HG03139 (cell line): ENCODE measurements around the gene USP32.
"Not testable (repeated sequence)": the region's sequence is repeated elsewhere in the genome, so short reads cannot be mapped to it uniquely, and the experiment has no call there.

Source experiments
- ATAC-seq: cut with Tn5 transposase; IDR thresholded peaks from one replicate; pipeline ENCODE4 v1.9.1; 2021; ENCODE audit not compliant: unreplicated experiment

The USP32 gene

DNA sequence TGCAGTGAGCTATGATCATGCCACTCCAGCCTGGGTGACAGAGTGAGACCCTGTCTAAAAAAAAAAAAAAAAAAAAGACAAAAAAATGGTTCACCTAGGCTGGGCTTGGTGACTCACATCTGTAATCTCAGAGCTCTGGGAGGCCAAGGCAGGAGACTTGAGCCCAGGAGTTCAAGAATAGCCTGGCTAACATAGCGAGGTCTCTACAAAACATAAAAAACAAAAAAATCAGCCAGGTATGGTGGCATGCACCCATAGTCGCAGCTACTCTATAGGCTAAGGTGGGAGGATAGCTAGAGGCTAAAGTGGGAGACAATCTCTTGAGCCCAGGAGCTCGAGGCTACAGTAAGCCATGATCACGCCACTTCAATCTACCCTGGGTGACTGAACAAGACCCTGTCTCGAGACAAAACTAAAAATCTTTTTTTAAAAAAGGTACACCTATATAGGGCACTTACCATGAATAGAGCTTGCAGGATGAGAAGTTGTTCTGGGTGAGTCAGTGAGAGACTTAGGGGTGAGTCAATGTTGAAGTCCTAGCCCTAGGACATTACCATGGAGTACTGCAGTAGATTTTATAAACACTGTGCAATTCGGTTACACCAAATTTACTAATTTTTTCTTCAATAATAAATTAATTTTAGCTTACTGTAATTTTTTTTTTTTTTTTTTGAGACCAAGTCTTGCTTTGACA lies 19.0 kb downstream of the USP32 start:
- no peak for ATAC-seq

DNA sequence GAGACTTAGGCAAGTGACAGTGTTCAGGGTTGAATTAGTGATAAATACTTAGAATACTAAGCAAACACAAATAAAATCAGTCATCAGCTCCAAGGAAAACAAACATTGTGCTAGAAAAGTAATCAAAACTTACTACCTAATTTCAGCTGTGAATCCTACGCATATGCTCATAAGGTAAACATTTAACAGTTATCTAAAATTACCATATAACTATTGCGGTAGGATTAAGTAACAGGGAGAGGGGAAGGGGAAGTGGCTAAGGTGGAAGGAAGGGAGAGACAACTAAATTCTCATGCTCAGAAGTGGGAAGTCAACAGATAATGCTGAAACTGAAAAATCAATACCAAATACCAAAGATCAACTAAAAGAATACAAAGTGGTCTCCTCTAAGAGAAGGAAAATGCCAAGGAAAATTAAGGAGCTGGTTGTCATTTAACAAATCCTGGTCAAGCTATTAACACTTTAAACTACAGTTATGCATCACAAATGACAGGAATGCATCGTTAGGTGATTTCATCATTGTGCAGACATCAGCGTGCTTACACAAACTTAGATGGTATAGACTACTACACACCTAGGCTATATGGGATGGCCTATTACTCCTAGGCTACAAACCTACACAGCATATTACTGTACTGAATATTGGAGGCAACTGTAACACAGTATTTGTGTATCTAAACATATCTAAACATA lies 20.0 kb downstream of the USP32 start:
- no peak for ATAC-seq

DNA sequence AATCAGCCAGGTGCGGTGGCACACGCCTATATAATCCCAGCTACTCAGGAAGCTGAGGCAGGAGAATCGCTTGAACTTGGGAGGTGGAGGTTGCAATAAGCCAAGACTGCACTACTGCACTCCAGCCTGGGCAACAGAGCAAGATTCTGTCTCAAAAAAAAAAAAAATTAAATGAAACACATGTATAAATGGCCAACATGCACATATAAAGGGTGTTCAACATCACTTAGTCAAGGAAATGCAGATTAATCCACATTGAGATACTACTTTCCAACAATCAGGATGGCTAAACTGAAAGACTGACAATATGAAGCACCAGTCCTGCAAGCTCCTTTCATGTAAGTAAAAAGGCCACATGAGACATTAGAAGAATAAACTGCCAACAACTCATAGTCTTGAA lies 20.5 kb downstream of the USP32 start:
- ATAC-seq, result no peak

DNA sequence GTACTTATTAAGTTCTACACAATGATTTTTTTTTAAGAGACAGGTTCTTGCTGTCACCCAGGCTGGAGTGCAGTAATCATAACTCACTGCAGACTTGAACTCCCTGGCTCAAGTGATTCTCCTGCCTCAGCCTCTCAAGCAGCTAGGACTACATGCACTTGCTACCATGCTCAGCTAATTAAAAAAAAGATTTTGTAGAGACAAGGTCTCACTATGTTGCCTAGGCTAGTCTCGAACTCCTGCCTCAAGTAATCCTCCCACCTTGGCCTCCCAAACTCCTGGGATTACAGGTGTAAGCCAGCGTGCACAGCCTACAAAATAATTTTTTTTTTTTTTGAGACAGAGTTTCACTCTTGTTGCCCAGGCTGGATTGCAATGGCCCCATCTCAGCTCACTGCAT lies 22.2 kb downstream of the USP32 start:
- ATAC-seq, result no peak

DNA sequence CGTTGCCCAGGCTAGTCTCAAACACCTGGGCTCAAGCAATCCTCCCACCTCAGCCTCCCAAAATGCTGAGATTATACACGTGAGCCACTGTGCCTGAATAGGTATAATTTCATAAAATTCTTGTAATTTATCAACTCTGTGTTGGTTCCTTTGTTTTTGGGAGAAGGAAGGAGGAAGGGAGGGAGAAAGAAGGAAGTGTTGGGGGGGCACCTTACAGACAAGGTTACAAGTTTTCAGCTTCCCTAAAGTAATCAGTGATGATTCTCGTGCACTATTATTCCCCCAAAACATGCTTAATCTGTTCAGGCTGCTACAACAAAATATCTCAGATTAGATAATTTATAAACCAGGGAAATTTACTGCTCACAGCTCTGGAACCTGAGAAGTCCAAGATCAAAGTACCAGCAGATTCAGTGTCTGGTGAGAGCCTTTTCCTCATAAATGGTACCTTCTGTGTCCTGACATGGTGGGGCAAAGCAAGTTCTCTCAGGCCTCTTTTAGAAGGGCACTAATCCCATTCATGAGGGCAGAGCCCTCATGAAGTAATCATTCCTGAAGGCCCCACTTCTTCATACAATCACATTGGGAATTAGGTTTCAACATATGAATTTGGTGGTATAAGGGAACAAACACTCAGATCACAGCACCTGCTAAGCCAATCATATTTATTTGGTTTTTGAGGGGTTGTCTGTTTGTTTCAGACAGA lies 28.1 kb downstream of the USP32 start:
- ATAC-seq, result no peak

DNA sequence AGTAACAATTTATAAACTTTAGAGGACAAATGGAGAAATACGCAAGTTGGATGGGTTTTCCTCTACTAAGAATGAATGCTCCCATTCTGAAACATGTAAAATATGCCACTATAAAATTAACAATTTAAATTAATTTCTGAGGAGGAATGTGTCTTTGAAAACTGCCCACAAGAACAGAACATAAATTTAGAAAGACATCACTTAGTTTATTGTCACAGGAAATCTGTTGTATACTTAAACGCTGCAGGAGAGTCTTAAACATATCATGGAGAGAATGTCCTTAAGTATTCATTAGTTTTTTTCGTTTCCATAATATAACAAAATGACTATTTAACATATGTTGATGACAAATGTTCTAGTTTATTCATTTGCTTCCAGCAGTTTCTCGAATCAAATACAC lies 29.6 kb downstream of the USP32 start:
- ATAC-seq, result no peak

DNA sequence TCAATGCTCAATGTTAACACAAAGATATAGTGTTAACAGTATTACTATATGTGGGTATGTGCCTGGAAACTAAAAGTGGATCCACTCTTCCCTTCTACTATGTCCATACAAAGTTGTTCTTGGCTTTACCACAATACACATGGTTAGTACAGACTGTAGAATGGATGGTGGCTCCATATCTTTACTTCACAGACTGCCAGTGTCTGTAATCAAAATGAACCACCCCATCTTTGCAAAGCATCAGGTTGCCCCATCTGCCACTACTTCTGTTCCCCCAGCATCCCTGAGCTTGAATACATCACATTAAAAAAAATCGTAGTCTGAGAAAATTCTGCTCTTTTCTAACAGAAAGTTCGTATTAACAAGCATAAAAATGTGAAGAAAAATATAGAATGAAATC lies 30.0 kb downstream of the USP32 start:
- no peak for ATAC-seq

DNA sequence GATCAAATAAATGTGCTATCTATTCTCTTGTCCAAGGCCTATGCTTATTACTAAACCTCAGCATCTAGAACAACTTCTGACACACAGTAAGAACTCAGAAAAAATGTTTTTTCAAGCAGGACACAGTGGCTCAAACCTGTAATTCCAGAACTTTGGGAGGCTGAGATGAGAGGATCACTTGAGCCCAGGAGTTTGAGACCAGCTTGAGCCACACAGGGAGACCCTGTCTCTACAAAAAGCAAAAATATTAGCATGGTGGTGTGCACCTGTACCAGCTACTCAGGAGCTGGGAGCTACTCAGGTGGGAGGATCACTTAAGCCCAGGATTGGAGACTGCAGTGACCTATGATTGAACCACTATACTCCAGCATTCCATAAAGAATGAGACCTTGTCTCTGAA lies 32.5 kb downstream of the USP32 start:
- no peak for ATAC-seq

DNA sequence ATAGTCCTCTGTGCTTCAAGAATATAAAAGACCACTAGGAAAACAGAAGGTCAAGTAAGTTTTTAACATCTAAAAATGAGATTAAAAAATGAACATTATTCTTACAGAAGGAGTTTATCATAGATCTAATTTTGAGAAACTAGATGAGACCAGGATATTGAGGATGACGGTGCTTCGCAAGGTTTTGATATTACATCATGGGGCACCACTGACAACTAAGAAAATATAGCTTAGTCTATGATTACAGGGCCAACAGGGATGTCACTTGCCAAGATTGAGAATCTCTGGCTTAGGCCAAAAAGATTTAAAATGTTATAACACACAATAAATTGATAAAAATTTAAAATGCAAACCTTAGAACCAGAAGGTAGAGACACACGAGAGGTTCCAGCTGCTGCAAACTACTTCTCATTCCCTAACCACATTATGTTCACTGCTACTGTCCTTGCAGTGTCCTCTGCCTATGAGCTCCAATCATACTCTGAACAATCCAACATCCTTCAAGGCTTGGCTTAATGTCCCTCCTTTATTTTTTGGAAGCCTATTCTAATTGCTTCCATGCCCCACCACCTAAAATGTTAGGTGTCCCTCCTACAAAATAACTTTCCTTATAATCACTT lies 33.2 kb downstream of the USP32 start:
- no peak for ATAC-seq

DNA sequence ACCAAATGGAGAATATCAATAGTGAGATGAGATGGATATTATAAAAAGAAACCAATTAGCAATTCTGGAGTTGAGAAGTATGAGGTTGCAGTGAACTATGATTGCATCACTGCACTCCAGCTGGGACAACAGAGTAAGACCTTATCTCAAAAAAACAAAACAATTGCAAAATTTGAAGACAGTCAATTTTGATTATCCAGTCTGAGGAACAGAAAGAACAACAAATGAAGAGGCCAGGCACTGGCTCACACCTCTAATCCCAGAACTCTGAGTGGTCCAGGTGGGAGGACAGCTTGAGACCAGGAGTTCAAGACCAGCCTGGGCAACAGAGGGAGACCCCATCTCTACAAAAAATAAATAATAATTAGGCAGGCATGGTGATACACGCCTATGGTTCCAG lies 35.0 kb downstream of the USP32 start:
- ATAC-seq, result no peak

DNA sequence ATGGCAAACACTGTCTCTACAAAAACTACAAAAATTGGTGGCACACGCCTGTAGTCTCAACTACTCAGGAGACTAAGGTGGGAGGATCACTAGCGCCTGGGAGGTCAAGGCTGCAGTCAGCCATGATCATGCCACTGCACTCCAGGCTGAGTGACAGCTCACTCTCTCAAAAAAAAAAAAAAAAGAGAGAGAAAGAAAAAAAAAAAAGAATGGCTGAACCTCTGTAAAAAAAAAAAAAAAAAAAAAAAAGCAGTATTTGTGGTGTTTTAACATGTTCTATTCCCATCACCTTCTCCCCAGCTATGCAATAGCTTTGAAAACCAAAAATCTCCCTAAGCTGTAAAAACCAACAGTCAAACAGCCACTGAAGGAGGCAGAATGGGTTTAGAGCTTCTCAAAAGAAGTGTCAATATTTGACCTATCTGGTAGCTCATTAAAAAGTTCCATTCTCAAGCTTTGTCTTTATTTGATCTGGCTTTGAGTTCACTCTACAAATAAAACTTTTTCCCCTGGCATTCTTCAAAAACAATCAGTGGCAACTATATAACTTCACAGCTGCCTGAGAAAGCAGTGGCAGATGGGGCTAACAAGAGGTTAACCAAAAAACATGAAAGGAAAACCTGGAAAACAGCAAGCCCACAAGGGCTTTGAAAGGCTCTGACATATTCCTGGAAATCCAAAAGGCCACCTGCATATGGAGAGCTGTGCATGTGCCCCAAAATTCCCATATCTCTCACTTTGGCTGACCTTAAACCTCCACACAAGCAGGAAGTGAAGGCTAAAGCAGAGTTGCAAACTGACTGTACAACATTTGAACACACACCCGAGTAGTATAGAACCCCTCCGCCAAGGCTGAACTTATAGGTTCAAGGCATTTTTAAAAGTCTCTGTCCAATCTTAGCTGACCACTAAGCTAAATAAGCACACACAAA lies 36.0 kb downstream of the USP32 start:
- no peak for ATAC-seq

DNA sequence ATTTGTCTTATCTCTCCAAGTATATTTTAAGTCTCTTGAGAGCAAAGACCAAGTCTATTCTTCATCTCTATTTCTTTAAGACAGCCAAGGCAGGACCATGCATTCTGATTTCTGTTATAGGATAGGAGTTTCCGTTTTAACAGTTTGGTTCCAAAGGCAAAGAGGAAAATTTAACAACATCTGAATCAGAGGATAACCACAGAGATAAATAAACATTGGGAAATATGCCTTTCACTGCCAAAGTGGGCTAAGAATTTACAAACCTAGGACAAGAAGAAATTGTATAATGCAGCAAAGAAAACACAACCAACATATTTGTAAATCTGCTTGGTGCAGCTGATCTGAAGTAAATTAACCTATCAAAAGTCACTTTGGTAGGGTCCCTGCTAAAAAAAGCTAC lies 37.7 kb downstream of the USP32 start:
- no peak for ATAC-seq

DNA sequence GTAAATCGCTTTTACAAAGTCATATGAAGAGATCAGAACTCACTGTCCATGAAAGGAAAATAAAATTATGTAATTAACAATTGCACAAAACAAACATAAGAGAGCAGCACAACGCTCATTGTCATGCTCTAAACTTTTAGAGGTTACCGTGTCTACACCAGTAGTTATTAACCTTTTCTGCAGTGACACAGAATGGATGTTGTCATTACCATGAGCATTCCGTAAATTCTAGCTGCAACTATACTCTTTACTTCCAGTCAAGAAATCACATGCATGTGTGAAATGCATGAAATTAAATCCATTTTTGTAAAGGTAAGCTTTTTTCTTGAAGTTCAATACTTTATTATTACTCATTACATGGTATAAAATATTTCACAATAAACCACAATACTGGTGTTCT lies 38.2 kb downstream of the USP32 start:
- no peak for ATAC-seq

DNA sequence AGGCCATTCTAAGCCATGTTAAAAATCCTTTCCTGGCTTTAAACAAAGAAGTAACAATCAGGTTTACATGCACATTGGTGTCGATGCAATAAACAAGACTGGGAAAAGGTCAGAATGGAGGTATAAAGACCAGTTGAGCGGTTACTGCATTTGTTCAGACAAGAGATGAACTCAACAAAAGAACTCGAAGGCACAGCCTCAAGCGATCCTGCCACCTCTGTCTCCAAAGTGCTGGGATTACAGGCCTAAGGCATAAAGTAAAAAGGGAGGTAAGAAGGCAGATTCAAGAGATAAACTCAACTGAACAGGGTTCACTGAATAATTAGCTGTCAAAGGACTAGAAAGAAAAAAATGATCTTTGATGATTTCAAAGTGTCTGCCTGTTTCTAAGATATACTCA lies 39.4 kb downstream of the USP32 start:
- ATAC-seq, result no peak

DNA sequence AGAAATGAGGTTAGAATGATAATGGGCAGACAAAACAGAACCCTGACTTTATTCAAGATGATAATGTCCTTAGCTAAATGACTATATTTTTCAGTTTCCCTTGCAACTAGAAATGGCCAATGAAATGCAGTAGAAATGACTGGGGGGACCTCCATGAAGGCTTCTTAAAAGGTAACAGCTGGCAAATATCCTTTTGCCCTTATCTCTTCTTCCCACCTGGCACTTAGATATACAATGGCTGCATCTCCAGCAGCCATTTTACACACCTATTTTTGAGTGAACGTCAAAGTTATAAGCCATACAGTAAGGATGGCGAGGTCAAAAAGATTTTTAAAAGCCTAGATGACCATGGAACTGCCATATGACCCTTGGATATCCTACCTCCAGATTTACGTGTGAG lies 39.9 kb downstream of the USP32 start:
- ATAC-seq, result no peak

DNA sequence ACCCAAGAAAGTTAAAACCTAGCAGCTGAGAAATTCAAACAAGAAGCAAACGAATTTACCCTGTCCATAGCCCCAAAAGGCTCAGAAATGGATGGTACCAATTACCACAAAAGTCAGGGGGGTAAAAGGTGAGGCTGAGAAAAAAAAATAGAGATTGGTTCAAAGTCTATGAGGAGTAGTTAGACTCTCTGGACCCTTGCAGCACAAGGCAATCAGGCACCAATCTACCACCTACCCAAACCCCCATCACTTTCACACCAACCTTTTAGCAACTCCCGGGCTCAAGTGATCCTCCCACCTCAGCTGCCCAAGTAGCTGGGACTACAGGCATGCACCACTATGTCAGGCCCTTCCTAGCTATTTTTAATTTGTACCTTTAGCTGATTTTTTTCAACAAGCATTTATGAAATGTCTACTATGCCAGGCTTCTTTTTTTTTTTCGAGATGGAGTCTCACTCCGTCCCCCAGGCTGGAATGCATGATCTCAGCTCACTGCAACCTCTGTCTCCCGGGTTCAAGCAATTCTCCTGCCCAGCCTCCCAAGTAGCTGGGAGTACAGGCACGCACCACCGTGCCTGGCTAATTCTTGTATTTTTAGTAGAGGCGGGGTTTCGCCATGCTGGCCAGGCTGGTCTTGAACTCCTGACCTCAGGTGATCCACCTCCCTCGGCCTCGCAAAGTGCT lies 40.8 kb downstream of the USP32 start:
- ATAC-seq, result no peak

DNA sequence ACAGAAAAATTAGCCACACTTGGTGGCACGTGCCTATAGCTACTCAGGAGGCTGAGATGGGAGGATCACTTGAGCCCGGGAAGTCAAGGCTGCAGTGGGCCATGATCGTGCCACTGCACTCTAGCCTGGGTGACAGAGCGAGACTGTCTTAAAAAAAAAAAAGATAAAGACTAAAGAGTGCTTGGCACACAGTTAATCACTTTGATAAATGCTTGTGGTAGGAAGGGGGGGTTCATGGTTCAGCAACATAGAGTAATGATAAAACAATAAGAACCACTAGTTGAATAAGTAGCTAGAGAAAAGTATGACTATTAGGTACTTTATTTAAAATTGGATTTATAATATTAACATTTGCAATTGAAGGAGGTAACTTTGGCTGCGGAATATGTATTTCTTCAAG lies 43.3 kb downstream of the USP32 start:
- ATAC-seq, result no peak

DNA sequence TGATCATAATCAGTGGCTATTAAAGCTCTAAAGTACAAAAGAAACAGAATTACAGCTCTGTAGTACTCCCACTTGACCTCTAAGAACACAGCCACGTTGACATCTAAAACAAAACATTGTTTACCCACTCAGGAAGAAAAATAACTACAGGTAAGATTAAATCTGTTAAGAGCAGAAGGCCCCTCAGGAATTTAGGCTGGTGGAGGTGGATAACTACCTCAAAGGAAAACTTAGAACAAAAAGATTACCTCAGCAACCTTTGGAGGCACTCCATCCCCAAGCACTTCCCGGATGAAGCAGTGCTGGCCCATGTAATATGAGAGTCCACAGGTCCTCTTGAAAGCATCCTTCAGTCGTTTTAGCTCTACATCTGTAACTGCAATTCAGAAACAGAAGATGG lies 46.7 kb downstream of the USP32 start:
- no peak for ATAC-seq

DNA sequence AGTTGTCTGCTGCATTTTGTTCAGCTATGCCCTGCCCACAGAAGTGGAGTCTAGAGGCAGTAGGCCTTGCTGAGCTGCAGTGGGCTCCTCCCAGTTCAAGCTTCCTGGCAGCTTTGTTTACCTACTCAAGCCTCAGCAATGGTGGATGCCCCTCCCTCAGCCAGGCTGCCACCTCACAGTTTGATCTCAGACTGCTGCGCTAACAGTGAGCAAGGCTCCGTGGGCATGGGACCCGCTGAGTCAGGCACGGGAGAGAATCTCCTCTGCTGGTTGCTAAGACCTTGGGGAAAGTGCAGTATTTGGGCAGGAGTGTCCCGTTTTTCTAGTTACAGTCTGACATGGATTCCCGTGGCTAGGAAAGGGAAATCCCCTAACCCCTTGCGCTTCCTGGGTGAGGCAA lies 49.4 kb downstream of the USP32 start:
- not testable (repeated sequence) for ATAC-seq

DNA sequence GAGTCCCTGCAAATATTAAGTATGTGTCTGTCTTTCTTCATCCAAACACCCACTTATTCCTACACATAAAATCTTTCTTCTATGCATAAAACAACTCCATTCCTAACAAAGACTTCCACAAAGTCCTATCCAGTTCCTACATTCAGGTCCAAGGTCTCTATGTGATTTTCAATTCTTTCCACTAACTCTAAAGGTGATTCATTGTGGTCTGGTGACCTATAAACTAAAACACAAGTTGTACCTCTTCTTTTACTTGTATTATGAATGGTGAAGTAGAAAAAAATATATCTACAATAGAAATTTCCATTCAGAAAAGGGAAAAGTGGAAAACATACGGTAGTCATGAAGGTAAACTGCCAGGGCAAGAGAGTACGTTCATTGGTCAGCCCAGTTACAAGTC lies 56.6 kb downstream of the USP32 start:
- no peak for ATAC-seq
